ENCODE data around the gene KLHDC8B. TPM values are rescaled to one million over a fixed set of nuclear protein-coding genes. Genes with fewer than 3 reads are reported as not detected.

The KLHDC8B gene
- total and polyA plus RNA-seq, 2 of the 4 experiments (the other 2 are of a cell fraction), result 16.3 to 16.5 TPM

- H4K20me1 ChIP-seq (ENCODE audit: insufficient read depth, low read length), result peaks cover 10% of the 10 kb centered on the region
- no peak for TF ChIP-seq RAD21 (IDR thresholded peaks at IDR 0.05; ENCODE audit: low read length)
- TF ChIP-seq NFE2L2 (IDR thresholded peaks at IDR 0.05; ENCODE audit: low read depth, low read length), result no peak
- TF ChIP-seq MAFK (IDR thresholded peaks at IDR 0.05; ENCODE audit: low read depth, low read length), result no peak
- TF ChIP-seq CEBPB (IDR thresholded peaks at IDR 0.05; ENCODE audit: low read depth, low read length), result no peak
- TF ChIP-seq POLR2A (IDR thresholded peaks at IDR 0.05; ENCODE audit: low read depth, low read length), result no peak
- no peak for TF ChIP-seq RFX5 (IDR thresholded peaks at IDR 0.05; ENCODE audit: low read depth, low read length)
- TF ChIP-seq SMC3 (IDR thresholded peaks at IDR 0.05; ENCODE audit: low read depth, low read length), result no peak
- no peak for TF ChIP-seq BHLHE40 (IDR thresholded peaks at IDR 0.05; ENCODE audit: low read depth, low read length)
- H3K56ac ChIP-seq (ENCODE audit: extremely low read depth, insufficient read depth, low read length), result no peak overlapping the region
- H3K9me1 ChIP-seq (ENCODE audit: insufficient read depth, low read length), result peaks cover 33% of the 10 kb centered on the region
- H3K23ac ChIP-seq (ENCODE audit: low read depth, low read length), result peak overlapping the region; percentile 2; the same call in 1 of the 2 replicates
- H3K27me3 ChIP-seq (ENCODE audit: control insufficient read depth, insufficient read depth, low read length), result peaks cover 2% of the 10 kb centered on the region
- no peak overlapping the region for H2AFZ ChIP-seq (replicated peaks; ENCODE audit: low read length, poor library complexity)
- no peak overlapping the region for H2BK20ac ChIP-seq (ENCODE audit: low read depth, low read length)
- H2BK15ac ChIP-seq (ENCODE audit: low read depth, low read length), result peak overlapping the region; percentile 77; the same call in 2 of the 3 replicates
- H3K9me3 ChIP-seq (ENCODE audit: control insufficient read depth, insufficient read depth, low read length), result no peaks in the 10 kb centered on the region
- no peak overlapping the region for H2BK120ac ChIP-seq (ENCODE audit: low read depth, low read length)
- H3K18ac ChIP-seq (ENCODE audit: low read depth, low read length), result no peak overlapping the region
- BruUV-seq (replicated peaks), result no TSS peak
- H3K36me3 ChIP-seq (ENCODE audit: control insufficient read depth, insufficient read depth, low read length), result peaks cover 20% of the 10 kb centered on the region
- peaks cover 10 to 44% of the 10 kb centered on the region in 2 experiments for H3K79me1 ChIP-seq (ENCODE audit: low read depth in 1 of 2, low read length in 2 of 2)
- H3K4ac ChIP-seq (ENCODE audit: low read depth, low read length), result peak overlapping the region; percentile 89
- no peak overlapping the region for H3K4me3 ChIP-seq (ENCODE audit: insufficient read depth, low read depth, low read length)
- no peak overlapping the region for H2BK5ac ChIP-seq (ENCODE audit: low read depth, low read length, poor library complexity, severe bottlenecking)
- H4K5ac ChIP-seq (ENCODE audit: low read depth, low read length), result peak overlapping the region; percentile 79; the same call in 1 of the 2 replicates
- ChIA-PET POLR2A (ENCODE audit: unreplicated experiment) (no interaction called here), CTCF (no interaction called here)
- in situ Hi-C loops (cut with MboI; ENCODE audit: low sequenced_read_pairs), result no loop called here
- H4K91ac ChIP-seq (ENCODE audit: insufficient read depth, low read depth, low read length), result peak overlapping the region; percentile 69
- peak overlapping the region; percentile 51; the same call in 1 of the 2 replicates for H3K4me2 ChIP-seq (ENCODE audit: low read depth, low read length)
- H2AK5ac ChIP-seq (ENCODE audit: low read depth, low read length), result peak overlapping the region; percentile 54
- no peak for DNase-seq
- H3K9ac ChIP-seq (ENCODE audit: low read depth, low read length), result no peak overlapping the region
- peak overlapping the region; percentile 75 for H3K14ac ChIP-seq (replicated peaks; ENCODE audit: low read depth, low read length)
- peak overlapping the region; percentile 83 to 94; a peak in 3 of 4 replicates for H4K8ac ChIP-seq (ENCODE audit: low read depth in 2 of 2, low read length in 2 of 2)
- dilution Hi-C loops (cut with HindIII; ENCODE audit: low sequenced_read_pairs, unreplicated experiment), result no loop called here
- no peak for ATAC-seq (ENCODE audit: low read depth)
- peak overlapping the region; percentile 66 for H2AK9ac ChIP-seq (replicated peaks; ENCODE audit: low read depth, low read length, poor library complexity)
- intact Hi-C loops (cut with micrococcal nuclease), result no loop called here
- 67% methylated on average over 3 of the region's 3 CpGs; no CpG with 5 or more reads in 1 of the 2 experiments for whole genome bisulfite sequencing, 2 experiments (ENCODE audit: extremely low coverage in 2 of 2, insufficient read length in 1 of 2)
- H3K4me1 ChIP-seq (ENCODE audit: control insufficient read depth, insufficient read depth, low read length), result peaks cover 9% of the 10 kb centered on the region
- no peak overlapping the region for H3K27ac ChIP-seq (ENCODE audit: insufficient read depth, low read length)
Measured at GRCh38 chr3:49134471-49135265, 36.7 kb upstream of the KLHDC8B start.
